H1 (cell line): ENCODE data around the gene CST9L. TPM values are rescaled to one million over a fixed set of nuclear protein-coding genes. Genes with fewer than 3 reads are reported as not detected.

Experiments
- ASH2L ChIP-seq: fragments of 200-600, 300-600 bp; sonication (generic); IDR thresholded peaks from one replicate; pipeline ENCODE4 v1.7.1; 2017; ENCODE audit warnings: low read length
- CHD7 ChIP-seq: fragments of 300-600 bp; sonication (generic); IDR thresholded peaks from 2 replicates; pipeline ENCODE4 v1.7.1; 2012; ENCODE audit warnings: low read length, moderate library complexity, mild to moderate bottlenecking, inconsistent platforms; ENCODE audit not compliant: insufficient replicate concordance
- EZH2 ChIP-seq: fragments of 200-600 bp; sonication (generic); IDR thresholded peaks from 2 replicates; pipeline ENCODE4 v1.7.1; 2012; ENCODE audit warnings: low read depth, mild to moderate bottlenecking, moderate library complexity, low read length, inconsistent platforms; ENCODE audit not compliant: severe bottlenecking
- GTF2F1 ChIP-seq: IDR thresholded peaks from 2 replicates; pipeline ENCODE4 v1.6.1; 2012; ENCODE audit warnings: low read depth, low read length, improper control_type of control experiment, borderline replicate concordance
- HDAC6 ChIP-seq: IDR thresholded peaks from one replicate; pipeline ENCODE4 v1.7.1; 2012; ENCODE audit warnings: low read depth, mild to moderate bottlenecking, inconsistent platforms, low read length, moderate library complexity
- MAFK ChIP-seq: IDR thresholded peaks from 2 replicates; pipeline ENCODE4 v1.6.1; 2012; ENCODE audit warnings: low read depth, mild to moderate bottlenecking, improper control_type of control experiment, low read length
- TCF12 ChIP-seq: IDR thresholded peaks from 2 replicates; pipeline ENCODE4 v1.6.1; 2011; ENCODE audit warnings: low read depth, mild to moderate bottlenecking, low read length
- polyA plus RNA-seq, 7 experiments: library from polyadenylated mRNA; depleted of rRNA in 3 of 7; stranded (reverse) in 5 of 7; unstranded in 2 of 7; fragments of >200 nt in 5 of 7; fragments of 200-250 nt in 2 of 7; gene quantifications; 1 replicate in 5 of 7; 2 replicates in 1 of 7; 4 replicates in 1 of 7; pipeline versions ENCODE4 v1.2.1 to v1.2.3, GENCODE V29; 2011 to 2013; ENCODE audit warnings: missing spikeins in 2 of 7, mixed read lengths in 2 of 7
- total RNA-seq: library from RNA; stranded (reverse); fragmentation: NEBNext Ultra II Directional; extraction: Animal tissue kit (Norgen Biotek cat#: 25700); gene quantifications from 2 replicates; pipeline ENCODE4 v1.2.1, GENCODE V29; 2021

The CST9L gene
- total and polyA plus RNA-seq, 2 of the 8 experiments (the other 6 are each of a cell fraction or from before 2014, with no cell fraction given) = not detected

- TF ChIP-seq GTF2F1 = no peak
- TF ChIP-seq CHD7 = no peak
- no peak for TF ChIP-seq TCF12
- no peak for TF ChIP-seq MAFK
- TF ChIP-seq HDAC6 = no peak
- no peak for TF ChIP-seq EZH2
- no peak for TF ChIP-seq ASH2L
Measured at GRCh38 chr20:23528867-23529431, 39.3 kb downstream of the CST9L start (continued).
